ENCODE results near the gene GNG12. TPM values are rescaled to one million over a fixed set of nuclear protein-coding genes. Genes with fewer than 3 reads are reported as not detected.
A peak's percentile ranks its signal among the peaks of the same experiment; 100 is the strongest.

GNG12 gene
- polyA plus RNA-seq, 1 donor (not counting 4 experiments of a cell fraction or from before 2014, with no cell fraction given) = 208 TPM

DNA sequence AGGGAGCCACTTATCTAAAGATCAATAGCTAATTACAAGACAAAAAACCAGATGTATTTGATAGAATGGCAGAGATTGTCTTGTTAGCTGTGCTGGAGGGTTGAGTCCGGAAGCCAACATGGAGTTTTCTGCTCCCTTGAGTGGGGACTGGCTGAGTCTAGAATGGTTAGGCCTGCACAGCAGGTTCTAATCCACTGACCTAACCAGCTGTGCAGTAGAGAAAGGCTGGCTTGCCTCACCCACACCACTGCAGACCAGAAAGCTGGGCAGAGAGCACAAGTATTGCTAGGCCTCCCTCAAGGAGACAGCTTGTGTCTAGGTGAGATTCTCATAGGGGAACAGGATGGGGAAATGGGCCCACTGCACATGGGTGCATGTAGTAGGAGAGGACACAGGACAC is 11.7 kb upstream of the GNG12 start:
- Histone ChIP-seq H3K27me3 (ENCODE audit: control insufficient read depth, extremely low read depth, insufficient read depth, low read length) (no peaks in the 10 kb centered on the region), H3K4me3 (ENCODE audit: control insufficient read depth in 2 of 3, extremely low read depth in 1 of 3, insufficient read depth in 2 of 3, low read depth in 1 of 3, low read length in 3 of 3) (no peak overlapping the region), H3K4me2 (ENCODE audit: control insufficient read depth, extremely low read depth, insufficient read depth, low read depth, low read length) (no peak overlapping the region), H3K36me3 (ENCODE audit: control insufficient read depth in 2 of 2, extremely low read depth in 1 of 2, insufficient read depth in 2 of 2, low read length in 2 of 2) (no peaks in the 10 kb centered on the region), H2AFZ (ENCODE audit: control insufficient read depth, low read length) (no peak overlapping the region), H3K9me1 (ENCODE audit: control insufficient read depth, extremely low read depth, insufficient read depth, low read length) (no peaks in the 10 kb centered on the region), H3K9ac (ENCODE audit: control insufficient read depth, extremely low read depth, insufficient read depth, low read length) (no peak overlapping the region), H4K20me1 (ENCODE audit: control insufficient read depth, extremely low read depth, insufficient read depth, low read length) (no peaks in the 10 kb centered on the region), H3K9me3 (ENCODE audit: control insufficient read depth, low read depth, low read length) (no peaks in the 10 kb centered on the region), H3K4me1 (ENCODE audit: control insufficient read depth, extremely low read depth, insufficient read depth, low read length) (peaks cover 36% of the 10 kb centered on the region), H3K27ac (ENCODE audit: control insufficient read depth, insufficient read depth, low read length) (no peak overlapping the region), H3K79me2 (ENCODE audit: control insufficient read depth, insufficient read depth, low read length) (no peaks in the 10 kb centered on the region)
- no peak for TF ChIP-seq EZH2 (IDR thresholded peaks at IDR 0.05; ENCODE audit: low read length)
- TF ChIP-seq, protein P1, sequence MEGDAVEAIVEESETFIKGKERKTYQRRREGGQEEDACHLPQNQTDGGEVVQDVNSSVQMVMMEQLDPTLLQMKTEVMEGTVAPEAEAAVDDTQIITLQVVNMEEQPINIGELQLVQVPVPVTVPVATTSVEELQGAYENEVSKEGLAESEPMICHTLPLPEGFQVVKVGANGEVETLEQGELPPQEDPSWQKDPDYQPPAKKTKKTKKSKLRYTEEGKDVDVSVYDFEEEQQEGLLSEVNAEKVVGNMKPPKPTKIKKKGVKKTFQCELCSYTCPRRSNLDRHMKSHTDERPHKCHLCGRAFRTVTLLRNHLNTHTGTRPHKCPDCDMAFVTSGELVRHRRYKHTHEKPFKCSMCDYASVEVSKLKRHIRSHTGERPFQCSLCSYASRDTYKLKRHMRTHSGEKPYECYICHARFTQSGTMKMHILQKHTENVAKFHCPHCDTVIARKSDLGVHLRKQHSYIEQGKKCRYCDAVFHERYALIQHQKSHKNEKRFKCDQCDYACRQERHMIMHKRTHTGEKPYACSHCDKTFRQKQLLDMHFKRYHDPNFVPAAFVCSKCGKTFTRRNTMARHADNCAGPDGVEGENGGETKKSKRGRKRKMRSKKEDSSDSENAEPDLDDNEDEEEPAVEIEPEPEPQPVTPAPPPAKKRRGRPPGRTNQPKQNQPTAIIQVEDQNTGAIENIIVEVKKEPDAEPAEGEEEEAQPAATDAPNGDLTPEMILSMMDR (optimal IDR thresholded peaks at IDR 0.05 in 1 of 3, IDR thresholded peaks at IDR 0.05 in 1 of 3, conservative IDR thresholded peaks at IDR 0.05 in 1 of 3; ENCODE audit: extremely low read depth in 1 of 3, insufficient read depth in 2 of 3, low read length in 3 of 3) = no peak
- DNase-seq (ENCODE audit: low read depth, low spot score) (no peak), FAIRE-seq (peak; percentile 29)
- dilution Hi-C loops (cut with MboI; ENCODE audit: extremely low pct_ligation_motif_present, low sequenced_read_pairs) = no loop called here

DNA sequence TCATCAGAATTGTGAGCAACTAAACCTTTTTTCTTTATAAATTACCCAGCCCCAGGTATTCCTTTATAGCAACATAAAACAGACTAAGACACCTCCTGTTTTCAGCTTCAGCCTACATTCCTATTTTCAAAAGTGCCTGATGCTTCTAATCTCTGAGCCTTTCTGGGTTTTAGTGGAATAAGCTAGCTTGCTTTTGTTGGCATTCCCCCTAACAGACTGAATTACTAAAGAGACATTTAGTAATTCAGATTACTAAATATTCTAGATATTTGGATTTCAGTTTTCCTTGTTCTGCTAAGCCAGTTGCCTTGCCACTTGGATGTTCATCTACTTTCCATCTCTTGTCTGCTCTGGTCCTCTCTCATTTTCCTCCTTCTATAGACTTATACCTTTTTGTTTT is 10.5 kb upstream of the GNG12 start:
- DNase-seq (ENCODE audit: low read depth, low spot score) (no peak), FAIRE-seq (no peak)
- Histone ChIP-seq H3K4me1 (ENCODE audit: control insufficient read depth, extremely low read depth, insufficient read depth, low read length) (peaks cover 45% of the 10 kb centered on the region), H3K4me3 (ENCODE audit: control insufficient read depth in 2 of 3, extremely low read depth in 1 of 3, insufficient read depth in 2 of 3, low read depth in 1 of 3, low read length in 3 of 3) (no peak overlapping the region), H3K27ac (ENCODE audit: control insufficient read depth, insufficient read depth, low read length) (no peak overlapping the region), H4K20me1 (ENCODE audit: control insufficient read depth, extremely low read depth, insufficient read depth, low read length) (no peaks in the 10 kb centered on the region), H3K4me2 (ENCODE audit: control insufficient read depth, extremely low read depth, insufficient read depth, low read depth, low read length) (no peak overlapping the region), H3K9me1 (ENCODE audit: control insufficient read depth, extremely low read depth, insufficient read depth, low read length) (no peaks in the 10 kb centered on the region), H2AFZ (ENCODE audit: control insufficient read depth, low read length) (no peak overlapping the region), H3K9ac (ENCODE audit: control insufficient read depth, extremely low read depth, insufficient read depth, low read length) (no peak overlapping the region), H3K9me3 (ENCODE audit: control insufficient read depth, low read depth, low read length) (no peaks in the 10 kb centered on the region), H3K27me3 (ENCODE audit: control insufficient read depth, extremely low read depth, insufficient read depth, low read length) (no peaks in the 10 kb centered on the region), H3K36me3 (ENCODE audit: control insufficient read depth in 2 of 2, extremely low read depth in 1 of 2, insufficient read depth in 2 of 2, low read length in 2 of 2) (no peaks in the 10 kb centered on the region), H3K79me2 (ENCODE audit: control insufficient read depth, insufficient read depth, low read length) (no peaks in the 10 kb centered on the region)
- TF ChIP-seq, protein P1 (optimal IDR thresholded peaks at IDR 0.05 in 1 of 3, IDR thresholded peaks at IDR 0.05 in 1 of 3, conservative IDR thresholded peaks at IDR 0.05 in 1 of 3; ENCODE audit: extremely low read depth in 1 of 3, insufficient read depth in 2 of 3, low read length in 3 of 3) = no peak
- TF ChIP-seq EZH2 (IDR thresholded peaks at IDR 0.05; ENCODE audit: low read length) = no peak
- dilution Hi-C loops (cut with MboI; ENCODE audit: extremely low pct_ligation_motif_present, low sequenced_read_pairs) = no loop called here

All from keratinocyte (primary cell).